Activated CD4-positive, alpha-beta T cell treated with anti-CD3 and anti-CD28 coated beads, Interleukin-2, amount 50 U/mL, for 48 hours (primary cell): ENCODE data around the gene LAMC3.

Experiments used
- DNase-seq, 2 experiments: peaks; one replicate each; pipeline ENCODE4 v3.0.0-alpha.2; 2020

Gene LAMC3

DNA sequence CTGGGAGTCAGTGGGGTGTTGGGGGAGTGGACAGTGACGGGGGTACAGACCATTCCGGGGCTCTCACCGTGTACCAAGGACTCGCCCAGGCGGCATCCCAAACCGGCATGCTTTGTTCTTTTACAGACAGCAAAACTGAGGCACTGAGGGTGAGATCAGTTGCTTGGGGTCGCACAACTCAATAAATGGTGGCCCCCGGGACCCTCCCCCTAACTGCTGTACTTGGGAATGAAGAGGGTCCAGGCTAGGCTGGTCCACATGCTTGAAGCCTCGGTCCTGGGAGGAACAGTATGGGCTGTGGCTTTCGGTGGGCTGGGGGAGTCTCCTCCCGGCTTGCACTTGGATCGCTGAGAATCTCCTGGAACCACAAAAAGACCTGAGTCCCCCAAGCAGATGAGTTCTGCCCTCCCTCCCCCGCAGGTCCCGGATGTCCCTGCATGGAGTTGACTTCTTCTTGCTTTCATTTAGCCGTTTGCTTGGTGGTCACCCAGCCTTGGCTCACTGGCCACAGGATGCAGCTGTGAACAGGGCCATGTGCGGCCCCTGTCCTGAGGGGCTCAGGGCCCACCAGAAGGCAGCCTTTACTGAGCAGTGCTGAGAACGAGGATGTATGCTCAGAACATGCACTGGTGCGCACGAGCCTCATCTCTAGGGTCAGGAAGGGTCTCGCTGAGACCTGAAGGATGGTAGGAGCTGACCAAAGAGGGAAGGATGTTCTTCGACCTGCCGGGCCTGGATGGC, 4.2 kb downstream of the LAMC3 start:
- no peak for DNase-seq

DNA sequence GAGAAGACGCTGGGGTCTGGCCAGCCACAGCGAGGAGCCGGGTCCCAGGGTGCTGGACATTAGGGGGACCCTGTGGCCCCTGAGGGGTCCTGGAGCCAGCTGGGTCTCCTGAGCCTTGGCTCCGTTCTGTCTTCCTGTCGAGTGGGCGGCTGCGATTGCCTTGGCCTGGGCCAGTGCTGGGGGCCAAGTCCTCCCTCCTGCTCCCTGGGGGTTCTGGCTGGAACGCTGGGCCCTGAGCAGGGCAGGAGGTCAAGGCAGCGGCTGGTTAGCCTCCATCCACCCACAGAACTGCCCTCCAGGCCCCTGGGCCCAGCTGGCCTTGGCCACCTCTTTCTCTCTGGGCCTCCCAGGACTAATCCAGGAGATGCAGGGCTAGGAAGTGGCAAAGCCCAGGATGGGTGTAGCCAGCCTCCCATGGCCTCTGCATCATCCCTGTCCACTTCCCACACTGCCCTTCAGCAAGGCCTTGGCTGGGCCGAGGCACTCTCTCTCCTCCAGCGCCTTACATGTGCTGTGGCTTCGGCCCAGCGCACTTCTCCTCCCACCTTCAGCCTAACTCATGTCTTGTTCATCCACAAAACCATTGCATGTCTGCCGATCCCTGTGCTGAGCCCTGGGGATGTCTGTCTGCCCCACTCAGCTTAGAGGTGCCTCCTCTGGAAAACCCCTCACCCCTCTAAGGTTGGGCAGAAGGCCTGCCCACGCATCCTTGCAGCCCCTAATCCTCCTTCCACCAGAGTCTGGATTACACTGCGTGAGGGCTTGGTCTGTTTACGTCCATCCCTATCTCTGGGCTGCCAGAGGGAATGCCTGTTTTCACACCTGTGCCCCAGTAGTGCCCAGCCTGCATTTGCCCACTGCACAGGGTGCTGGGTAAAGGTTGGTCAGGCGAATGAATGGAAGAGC, 5.0 kb downstream of the LAMC3 start:
- DNase-seq = no peak

DNA sequence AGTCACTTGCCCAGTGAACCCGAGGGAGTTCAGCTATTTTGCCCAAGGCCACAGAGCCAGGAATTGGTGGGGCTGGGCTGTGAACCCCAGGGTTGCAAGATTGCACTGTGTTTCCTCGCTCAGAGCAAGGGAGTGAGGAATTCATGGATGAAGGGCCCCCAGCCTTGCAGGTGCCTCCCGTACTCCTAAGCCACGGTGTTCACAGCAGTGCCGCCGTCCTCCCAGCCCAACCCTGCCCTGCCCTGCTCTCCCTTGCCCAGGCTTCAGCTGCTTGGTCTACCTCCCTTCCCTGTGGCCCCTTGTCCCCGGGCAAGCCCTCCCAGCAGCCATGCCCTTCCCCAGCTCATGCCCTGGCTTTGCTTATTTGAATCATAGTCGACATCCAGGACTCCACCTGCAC, 6.1 kb downstream of the LAMC3 start:
- DNase-seq = no peak

DNA sequence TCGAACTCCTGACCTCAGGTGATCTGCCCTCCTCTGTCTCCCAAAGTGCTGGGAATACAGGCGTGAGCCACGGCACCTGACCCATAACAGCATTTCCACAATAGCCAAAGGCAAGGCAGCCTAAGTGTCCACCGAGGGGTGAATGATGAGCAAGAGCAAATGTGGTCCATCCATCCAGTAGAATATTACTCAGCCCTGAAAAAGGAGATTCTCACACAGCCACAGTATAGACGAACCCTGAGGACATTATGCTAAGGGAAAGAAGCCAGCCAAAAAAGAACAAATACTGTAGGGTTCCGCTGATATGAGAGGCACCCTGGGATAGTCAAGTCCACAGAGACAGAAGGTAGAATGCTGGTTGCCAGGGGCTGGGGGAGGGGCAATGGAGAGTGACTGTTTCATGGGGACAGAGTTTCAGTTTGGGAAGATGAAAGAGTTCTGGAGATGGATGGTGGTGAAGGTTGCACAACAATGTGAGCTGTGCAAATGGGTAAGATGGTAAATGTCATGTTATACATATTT, 7.0 kb downstream of the LAMC3 start:
- no peak for DNase-seq

DNA sequence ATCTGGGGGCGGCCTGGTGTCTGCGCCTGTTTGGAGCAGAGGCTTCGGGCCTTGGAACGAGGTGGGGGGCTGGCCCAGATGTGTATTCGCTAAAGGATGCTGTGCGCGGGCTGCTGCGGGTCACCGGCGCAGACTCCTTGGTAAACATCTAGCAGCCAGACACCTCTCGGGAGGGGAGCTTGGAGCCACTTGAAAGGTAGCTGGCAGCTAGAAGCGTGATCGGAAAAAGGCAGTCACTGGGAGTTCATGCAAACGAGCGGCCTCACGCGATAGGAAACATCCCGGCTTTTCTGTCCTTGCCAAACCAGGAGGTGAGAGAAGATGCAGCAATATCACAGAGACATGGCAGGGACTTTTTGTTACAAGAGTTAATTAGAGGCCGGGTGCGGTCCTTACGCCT, 8.1 kb downstream of the LAMC3 start:
- no peak for DNase-seq

DNA sequence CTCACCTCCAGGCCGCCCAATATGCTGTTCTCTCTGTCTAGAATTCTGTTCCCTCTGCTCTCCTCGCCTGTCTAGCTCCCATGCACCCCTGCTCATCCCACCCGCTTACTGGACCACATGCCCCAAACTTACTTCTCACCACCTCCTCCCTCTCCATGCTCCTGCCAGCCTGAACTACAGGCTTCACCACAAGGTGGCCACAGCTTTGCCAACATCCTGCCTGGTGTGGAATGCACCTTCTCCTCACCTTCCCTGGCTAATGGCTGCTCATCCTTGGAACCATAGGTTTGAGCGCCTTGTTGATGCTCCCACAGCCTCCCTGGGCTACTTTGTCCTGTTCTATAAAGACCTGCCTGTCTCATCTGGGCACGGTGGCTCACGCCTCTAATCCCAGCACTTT, 9.6 kb downstream of the LAMC3 start:
- DNase-seq = no peak

DNA sequence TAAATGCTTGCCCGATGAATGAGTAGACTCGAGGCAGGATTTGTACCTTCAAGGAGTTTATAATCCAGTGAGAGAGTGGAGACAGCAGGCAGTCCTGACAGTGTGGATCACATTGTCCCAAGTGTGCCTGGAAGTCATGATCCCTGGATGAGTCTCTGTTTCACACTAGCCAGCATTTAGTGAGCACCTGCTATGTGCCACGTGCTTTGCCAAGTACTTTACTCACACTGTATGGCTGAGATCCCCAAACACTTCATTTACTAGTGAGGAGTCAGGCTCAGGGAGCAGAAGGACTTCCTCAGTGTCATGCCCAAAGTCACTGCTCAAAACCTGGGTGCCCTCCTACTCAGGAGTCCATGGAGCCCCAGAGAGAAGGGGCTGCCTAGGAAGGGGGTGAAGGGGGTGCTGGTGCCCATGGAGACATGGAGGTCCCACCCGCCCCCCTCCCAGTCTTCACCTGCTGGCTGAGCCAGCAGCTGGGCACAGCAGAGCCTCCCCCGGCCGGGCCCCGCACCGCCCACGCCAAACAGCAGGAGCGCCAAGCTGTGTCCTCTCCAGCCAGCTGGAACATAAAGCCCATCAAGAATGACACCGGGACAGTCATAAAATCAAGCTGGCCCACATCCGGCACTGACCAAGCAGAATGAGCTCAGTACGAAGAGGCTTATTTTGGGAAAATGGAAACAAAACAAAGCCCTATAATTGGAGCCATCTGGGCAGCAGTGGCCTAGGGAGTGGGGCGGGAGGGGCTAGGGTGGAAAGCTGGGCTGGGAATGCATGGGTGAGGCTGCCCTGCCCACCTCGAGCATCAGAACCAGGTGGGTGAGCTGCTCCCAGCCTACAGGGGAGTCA, 10.6 kb downstream of the LAMC3 start:
- DNase-seq = no peak

DNA sequence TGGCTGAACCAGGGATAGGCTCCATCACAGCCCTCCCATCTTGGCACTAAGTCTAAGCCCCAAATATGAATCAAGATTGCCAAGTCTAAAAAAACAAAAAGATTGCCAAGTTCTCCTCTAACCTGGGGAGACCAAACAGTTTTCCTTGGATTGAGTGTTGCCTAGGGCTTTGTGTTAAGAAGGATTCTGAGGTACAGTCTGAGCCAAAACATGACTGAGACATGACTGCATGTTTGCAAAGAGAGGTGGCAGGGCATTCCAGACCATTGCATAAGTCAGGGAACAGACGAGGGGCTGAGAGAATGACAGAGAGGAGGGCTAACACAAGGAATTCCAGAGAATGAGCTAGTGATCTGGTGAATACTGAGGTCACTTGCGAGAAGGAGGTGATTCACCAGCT, 11.4 kb downstream of the LAMC3 start:
- no peak for DNase-seq

DNA sequence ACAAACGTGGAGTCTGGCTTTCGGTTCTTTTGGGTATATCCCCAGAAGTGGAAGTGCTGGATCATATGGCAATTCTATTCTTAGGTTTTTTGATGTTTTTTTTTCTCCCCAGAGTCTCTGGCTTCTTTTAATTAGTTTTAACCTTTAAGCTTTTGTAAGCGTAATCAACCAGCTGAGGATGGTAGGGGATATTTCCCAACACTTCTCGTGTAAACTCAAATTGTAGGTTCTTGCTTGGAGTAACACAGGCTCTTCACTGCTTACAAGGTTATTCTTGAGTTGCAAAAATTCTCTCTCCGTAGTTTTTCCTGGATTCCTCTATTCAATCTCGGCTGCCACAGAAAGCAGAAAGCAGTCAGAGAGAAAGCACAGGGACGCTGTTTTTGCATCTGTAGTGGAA, 11.9 kb downstream of the LAMC3 start:
- no peak for DNase-seq

DNA sequence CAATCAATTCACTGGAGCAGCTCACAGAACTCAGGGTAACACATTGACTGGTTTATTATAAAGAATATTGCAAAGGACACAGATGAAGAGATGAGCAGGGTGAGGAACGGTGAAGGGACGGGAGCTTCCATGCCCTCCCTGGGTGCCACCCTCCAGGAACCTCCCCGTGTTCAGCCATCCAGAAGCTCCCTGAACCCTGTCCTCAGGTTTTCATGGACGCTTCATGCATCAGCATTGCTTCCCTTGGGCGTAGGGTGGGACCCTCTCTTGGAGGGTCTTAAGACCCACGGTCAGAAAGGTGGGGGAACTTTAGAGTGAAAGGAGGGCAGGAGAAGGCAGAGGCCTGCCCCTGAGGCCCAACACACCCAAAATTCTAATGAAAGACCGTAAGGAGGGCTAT, 12.8 kb downstream of the LAMC3 start:
- no peak for DNase-seq

DNA sequence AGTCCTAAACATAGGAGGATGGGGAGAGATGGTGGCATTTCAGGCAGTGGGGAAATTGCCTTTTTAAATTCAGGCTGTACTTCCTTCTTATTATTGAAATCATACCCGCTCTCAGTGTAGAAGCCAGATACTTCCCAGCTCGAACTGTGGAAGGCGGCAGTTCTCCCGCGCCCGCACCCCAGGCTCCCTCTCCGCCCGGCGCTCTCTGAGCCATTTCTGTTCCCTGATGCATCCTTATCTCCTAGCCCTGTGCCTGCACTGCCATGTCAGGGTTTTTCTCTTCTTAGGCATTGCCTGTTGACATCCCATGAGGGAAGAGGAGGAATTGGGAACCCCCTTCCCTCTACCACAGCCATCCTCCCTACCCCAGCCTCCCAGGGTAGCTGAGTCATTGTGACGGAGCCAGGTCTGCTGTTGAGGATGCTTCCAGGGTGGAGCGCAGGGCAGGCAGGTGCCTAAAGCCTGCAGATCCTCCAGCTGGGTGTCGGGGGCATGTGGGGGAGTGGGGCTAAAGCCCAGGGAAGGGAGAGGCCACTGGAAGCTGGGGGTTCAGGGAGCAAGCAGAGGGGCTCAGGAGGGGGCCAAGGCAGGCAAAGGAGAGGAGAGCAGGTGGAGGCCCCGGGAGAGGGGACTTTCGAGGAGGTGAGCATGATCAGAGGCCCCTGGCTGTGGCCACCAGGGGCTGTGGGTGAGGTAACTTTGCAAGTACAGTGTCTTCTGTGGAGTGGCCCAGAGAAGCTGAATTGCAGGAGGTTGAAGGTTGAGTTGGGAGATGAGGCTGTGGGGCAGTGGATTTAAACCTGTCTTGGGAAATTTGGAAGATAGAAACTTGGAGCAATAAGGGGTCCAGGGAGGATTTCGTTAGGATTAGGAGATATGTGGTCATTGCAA, 16.2 kb downstream of the LAMC3 start:
- no peak for DNase-seq

DNA sequence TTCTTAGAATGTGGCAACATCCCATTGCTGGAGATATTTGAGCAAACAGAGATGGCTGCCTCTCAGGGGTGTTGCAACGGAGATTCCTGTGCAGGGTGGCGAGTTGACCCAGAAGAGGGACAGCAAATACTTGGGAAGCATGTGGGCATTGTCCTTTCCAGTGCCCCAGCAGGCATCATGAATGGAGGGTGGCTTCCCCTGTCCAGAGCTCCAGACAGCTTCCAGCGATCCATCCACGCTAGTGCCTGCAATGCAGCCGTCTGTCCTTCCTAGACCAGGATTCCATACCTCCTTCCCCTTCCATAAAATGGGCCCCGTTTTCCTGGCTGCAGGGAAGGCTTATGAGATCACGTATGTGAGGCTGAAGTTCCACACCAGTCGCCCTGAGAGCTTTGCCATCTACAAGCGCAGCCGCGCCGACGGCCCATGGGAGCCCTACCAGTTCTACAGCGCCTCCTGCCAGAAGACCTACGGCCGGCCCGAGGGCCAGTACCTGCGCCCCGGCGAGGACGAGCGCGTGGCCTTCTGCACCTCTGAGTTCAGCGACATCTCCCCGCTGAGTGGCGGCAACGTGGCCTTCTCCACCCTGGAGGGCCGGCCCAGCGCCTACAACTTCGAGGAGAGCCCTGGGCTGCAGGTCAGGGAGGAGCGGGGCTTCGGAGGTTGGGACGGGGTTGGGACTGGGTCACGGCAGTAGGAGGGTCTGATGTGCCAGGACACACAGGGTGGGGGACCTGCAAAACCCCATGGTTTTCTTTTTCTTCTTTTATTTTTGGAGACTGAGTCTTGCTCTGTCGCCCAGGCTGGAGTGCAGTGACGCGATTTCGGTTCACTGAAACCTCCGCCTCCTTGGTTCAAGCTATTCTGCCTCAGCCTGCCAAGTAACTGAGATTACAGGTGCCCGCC, 17.2 kb downstream of the LAMC3 start:
- DNase-seq = no peak

DNA sequence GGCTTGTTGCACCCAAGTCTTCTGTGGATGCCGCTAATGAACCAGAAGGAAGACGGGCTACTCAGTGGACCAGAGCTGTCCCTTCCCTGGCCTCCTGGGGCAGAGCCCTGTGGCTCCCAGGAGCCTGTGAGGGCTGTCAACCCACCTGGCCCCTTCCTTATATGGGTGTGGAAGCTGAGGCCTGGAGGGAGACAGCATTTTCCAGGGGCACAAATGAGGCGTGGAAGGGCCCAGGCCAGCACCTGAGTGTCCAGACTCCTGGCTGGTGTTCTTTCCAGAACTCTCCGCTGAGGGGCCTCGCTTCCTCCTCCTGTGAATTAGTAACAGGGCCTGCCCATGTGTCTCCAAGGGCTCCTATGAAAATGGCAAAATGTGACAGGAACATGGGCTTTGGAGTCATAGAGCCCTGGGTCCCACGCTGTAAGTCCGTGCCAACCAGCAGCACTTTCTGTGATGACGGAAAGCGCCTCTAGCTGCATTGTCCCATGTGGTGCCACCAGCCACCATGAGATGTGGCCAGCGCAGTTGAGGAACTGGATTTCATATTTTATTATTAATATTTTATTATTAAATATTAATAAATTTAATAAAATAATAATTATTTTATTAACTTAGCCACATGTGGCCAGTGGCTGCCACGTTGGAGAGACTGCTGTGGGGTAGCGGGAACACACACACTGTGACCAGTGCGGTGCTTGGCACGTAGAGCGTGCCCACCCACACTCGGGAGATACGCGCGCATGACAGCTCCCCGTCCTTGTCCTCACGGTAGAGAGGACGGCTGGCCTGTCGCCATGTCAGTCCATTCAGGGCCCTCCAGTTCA, 18.3 kb downstream of the LAMC3 start:
- DNase-seq = no peak

DNA sequence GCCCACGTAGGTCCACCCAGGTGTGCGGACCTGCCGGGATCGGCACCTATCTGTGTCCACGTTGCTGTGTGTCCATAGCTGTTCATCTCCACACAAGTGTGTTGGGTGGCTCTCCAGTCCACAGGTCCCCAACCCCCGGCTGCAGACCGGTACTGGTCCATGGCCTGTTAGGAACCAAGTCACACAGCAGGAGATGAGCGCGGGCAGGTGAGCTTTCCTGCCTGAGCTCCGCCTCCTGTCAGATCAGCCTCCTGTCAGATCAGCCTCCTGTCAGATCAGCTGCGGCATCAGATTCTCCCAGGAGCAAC, 18.9 kb downstream of the LAMC3 start:
- DNase-seq = no peak

DNA sequence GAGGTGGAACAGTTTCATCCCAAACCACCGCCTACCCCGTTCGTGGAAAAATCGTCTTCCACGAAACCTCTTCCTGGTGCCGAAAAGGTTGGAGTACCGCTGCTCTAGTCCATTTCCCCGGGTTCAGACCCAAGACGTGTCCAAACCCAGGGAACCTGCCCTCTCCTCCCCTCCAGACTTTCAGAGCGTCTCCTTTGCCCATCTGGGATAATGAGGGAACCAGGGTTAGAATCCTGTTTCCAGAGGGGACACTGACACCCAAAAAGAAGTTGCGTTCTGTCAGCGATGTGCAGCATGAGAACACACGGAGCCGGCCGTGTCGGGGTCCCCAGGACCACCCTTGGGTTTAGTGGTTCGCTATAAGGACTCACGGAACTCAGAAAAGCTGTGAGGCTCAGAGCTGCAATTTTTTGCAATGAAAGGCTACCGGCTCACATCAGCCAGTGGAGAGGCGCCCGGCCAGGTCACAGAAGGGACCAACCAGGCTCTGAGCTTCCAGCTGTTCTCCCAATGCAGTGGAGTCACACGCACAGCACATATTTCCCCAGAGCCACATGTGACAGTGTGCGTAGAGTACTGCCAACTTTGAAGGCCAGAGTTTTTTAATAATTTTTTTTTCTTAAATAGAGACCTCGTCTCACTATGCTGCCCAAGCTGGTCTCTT, 19.4 kb downstream of the LAMC3 start:
- no peak for DNase-seq

DNA sequence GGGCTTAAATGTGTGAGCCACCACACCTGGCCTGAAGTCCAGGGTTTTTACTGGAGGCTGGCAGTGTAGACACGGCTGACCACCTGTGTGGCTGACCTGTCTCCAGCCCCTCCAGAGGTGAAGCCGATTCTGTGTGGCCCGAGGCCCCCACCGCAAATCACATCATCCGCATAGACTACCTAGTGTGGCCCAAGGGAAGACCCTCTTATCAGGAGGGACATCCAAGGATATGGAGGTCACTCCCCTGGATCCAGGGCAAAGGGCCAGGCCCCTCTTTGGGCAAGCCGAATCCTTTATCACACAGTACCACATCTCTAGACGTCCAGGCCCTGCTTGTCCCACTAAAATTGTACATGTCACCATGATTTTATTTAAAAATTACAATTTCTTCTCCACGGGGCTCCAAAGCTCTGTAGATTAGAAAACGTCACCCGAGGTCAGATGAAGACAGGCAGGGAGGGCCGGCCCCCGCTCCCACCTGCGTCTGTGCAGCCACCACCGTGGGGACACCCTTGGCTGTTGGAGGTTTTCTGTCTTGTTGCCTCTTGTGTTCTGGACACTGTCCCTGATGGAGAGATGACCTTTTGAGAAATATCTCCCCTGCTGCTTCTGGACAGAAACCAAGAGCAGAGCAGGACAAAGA, 20.1 kb downstream of the LAMC3 start:
- no peak for DNase-seq

DNA sequence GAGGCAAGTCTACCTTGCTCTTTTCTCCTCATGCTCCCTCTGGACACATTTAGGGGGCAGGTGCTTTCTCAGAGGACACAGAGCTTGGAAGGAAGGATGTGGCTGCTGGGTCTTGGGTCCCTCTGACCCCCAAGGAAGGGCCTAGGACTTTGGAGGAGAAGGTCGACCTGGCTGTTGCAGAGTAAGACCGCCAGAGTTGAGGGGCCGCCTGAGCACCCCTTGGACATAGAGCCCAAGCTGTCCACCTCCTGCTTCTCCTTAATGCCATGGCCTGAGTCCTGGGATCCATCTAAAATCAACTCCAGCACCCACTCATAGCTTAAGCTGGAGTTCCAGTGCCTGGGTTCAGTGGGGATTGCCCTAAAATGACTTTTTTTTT, 20.6 kb downstream of the LAMC3 start:
- DNase-seq = no peak

DNA sequence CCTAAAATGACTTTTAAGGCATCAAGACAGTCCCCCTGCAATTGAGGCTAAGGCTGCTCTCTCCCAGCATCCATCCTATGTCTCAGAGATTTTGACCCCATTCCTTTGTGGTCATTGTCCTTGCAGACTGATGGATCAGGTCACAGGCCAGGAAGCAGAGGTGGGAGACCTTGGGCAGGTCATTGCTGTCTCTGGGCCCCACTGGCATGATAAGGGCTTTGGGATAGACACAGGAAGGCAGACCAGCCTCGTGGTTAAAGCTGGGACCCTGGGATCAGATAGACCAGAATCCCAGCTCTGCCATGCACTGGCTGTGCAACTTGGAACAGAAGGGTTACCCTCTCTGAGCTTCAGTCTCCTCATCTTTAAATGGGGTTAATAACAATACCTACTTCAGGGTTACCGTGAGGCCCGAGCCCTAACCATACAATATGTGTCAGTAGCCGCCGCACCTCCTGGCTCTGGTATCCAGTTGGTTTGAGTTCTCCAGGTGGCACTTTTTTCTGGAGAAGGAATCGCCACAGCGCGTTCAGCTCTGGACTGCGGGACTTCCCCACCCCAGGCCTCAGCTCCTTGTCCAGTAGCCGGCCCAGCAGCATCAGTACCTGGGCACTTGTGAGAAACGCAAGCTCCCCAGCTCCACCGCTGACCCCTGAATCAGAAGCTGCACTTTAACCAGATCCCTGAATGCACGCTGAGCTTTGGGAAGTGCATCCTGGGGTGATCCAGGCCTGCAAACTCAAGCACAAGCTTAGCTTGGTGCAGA, 21.4 kb downstream of the LAMC3 start:
- no peak for DNase-seq
